Measurements from ENCODE around the gene KIF2A. TPM values are rescaled to one million over a fixed set of nuclear protein-coding genes. Genes with fewer than 3 reads are reported as not detected.

Gene KIF2A
- total and polyA plus RNA-seq, 2 donors (not counting 3 experiments of a cell fraction or from before 2014, with no cell fraction given) = 17.1 to 65.1 TPM

DNA sequence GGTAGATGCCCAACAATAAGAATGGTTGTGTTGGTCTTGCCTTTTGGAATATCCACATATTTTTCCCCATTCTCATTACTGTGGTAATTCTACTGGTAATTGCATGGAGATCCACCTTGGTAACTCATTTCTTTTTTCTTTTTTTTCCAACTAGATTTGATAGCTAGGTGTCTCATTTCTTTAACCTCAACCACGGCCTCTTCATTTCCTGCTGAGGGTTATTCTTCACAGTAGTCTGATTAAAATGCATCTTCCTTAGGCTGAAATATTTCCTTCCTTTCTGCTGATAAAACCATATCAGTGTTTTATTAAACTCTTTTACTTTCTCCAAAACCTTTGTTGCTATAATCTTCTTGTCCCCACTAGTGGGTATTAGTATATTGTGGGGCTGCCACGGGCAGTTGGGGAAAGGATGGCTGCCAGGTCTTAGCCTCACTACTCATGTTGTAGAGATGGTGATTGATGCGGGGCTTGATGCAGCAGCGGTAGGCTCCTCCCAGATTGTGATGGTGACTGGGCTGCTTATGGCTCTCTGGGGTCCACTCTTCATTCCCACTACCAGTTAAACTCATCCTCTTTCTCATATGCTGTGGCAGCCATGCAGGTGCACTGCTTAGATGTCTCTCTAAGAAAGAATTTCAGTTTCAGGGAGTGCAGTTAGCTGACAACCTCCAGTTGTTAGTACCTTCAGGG is 35.9 kb downstream of the KIF2A start:
- H3K4me1 ChIP-seq (ENCODE audit: control insufficient read depth, extremely low read depth, insufficient read depth, low read length) = peaks cover 9% of the 10 kb centered on the region
- H3K36me3 ChIP-seq (ENCODE audit: control insufficient read depth in 2 of 2, extremely low read depth in 1 of 2, insufficient read depth in 2 of 2, low read length in 2 of 2) = no peaks in the 10 kb centered on the region
- H3K9ac ChIP-seq (replicated peaks; ENCODE audit: extremely low read depth, insufficient read depth, low read length) = no peak overlapping the region
- no peak overlapping the region for H3K4me2 ChIP-seq (ENCODE audit: insufficient read depth, low read length)
- no peaks in the 10 kb centered on the region for H3K9me3 ChIP-seq (replicated peaks; ENCODE audit: control insufficient read depth, insufficient read depth, low read length)
- TF ChIP-seq MYC (IDR thresholded peaks at IDR 0.05; ENCODE audit: low read depth, low read length) (no peak), JUN (IDR thresholded peaks at IDR 0.05; ENCODE audit: borderline replicate concordance, insufficient read depth, insufficient read length, low read depth) (no peak), FOS (IDR thresholded peaks at IDR 0.05; ENCODE audit: borderline replicate concordance, insufficient read depth, low read length) (no peak), EZH2 (IDR thresholded peaks at IDR 0.05; ENCODE audit: borderline replicate concordance, low read depth, low read length, severe bottlenecking) (no peak), MAX (IDR thresholded peaks at IDR 0.05; ENCODE audit: insufficient read depth, insufficient read length) (no peak), POLR2A (IDR thresholded peaks at IDR 0.05; ENCODE audit: low read depth, low read length) (no peak)
- CTCF ChIA-PET = no interaction called here
- peaks cover 51% of the 10 kb centered on the region for H3K79me2 ChIP-seq (ENCODE audit: control insufficient read depth, insufficient read depth, low read length)
- no peak overlapping the region for H3K27ac ChIP-seq (ENCODE audit: insufficient read depth, low read depth, low read length)
- FAIRE-seq (no peak), DNase-seq (ENCODE audit: low read depth, low spot score) (no peak)
- peaks cover 2% of the 10 kb centered on the region for H4K20me1 ChIP-seq (replicated peaks; ENCODE audit: control insufficient read depth, extremely low read depth, insufficient read depth, low read length)
- no TSS peak for BruUV-seq (replicated peaks)
- intact Hi-C loops (cut with micrococcal nuclease) (loop anchor here (5.0 kb wide), 1 partner anchor 35 kb away; the partner anchor contains the start of gene KIF2A), dilution Hi-C loops (cut with MboI; ENCODE audit: extremely low pct_ligation_motif_present, low sequenced_read_pairs) (no loop called here)
- no peaks in the 10 kb centered on the region for H3K9me1 ChIP-seq (replicated peaks; ENCODE audit: control insufficient read depth, extremely low read depth, insufficient read depth, low read length)
- no peak overlapping the region for H2AFZ ChIP-seq (ENCODE audit: low read depth, low read length)
- no peak overlapping the region for H3K4me3 ChIP-seq (replicated peaks in 1 of 3; ENCODE audit: insufficient read depth in 1 of 3, low read depth in 1 of 3, low read length in 3 of 3)
- no peaks in the 10 kb centered on the region for H3K27me3 ChIP-seq (ENCODE audit: control insufficient read depth in 2 of 2, insufficient read depth in 2 of 2, low read length in 2 of 2)
- POLR2A ChIA-PET = no interaction called here

DNA sequence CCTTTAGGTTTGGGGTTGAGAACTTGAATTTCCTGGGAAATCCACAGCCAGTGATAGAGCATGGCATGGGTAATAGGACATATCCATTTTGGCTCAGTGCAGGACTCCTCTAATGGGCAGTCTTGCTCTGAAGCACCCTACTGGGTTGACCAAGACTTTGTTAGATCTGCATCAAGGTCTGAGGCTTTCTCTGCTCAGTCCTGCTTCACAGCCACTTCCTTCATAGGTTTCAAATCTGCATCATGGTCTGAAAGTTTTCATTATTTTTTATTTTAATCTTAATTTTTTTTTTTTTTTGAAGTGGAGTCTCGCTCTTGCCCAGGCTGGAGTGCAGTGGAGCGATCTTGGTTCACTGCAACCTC is 36.5 kb downstream of the KIF2A start:
- Histone ChIP-seq H3K9me3 (replicated peaks; ENCODE audit: control insufficient read depth, insufficient read depth, low read length) (no peaks in the 10 kb centered on the region), H3K4me3 (replicated peaks in 1 of 3; ENCODE audit: insufficient read depth in 1 of 3, low read depth in 1 of 3, low read length in 3 of 3) (no peak overlapping the region), H3K9me1 (replicated peaks; ENCODE audit: control insufficient read depth, extremely low read depth, insufficient read depth, low read length) (no peaks in the 10 kb centered on the region), H2AFZ (ENCODE audit: low read depth, low read length) (no peak overlapping the region), H4K20me1 (replicated peaks; ENCODE audit: control insufficient read depth, extremely low read depth, insufficient read depth, low read length) (peaks cover 2% of the 10 kb centered on the region), H3K27ac (ENCODE audit: insufficient read depth, low read depth, low read length) (no peak overlapping the region), H3K36me3 (ENCODE audit: control insufficient read depth in 2 of 2, extremely low read depth in 1 of 2, insufficient read depth in 2 of 2, low read length in 2 of 2) (no peaks in the 10 kb centered on the region), H3K27me3 (ENCODE audit: control insufficient read depth in 2 of 2, insufficient read depth in 2 of 2, low read length in 2 of 2) (no peaks in the 10 kb centered on the region), H3K4me2 (ENCODE audit: insufficient read depth, low read length) (no peak overlapping the region), H3K79me2 (ENCODE audit: control insufficient read depth, insufficient read depth, low read length) (peaks cover 51% of the 10 kb centered on the region), H3K4me1 (ENCODE audit: control insufficient read depth, extremely low read depth, insufficient read depth, low read length) (peaks cover 8% of the 10 kb centered on the region), H3K9ac (replicated peaks; ENCODE audit: extremely low read depth, insufficient read depth, low read length) (no peak overlapping the region)
- POLR2A ChIA-PET = no interaction called here
- BruUV-seq (replicated peaks) = no TSS peak
- CTCF ChIA-PET = no interaction called here
- TF ChIP-seq MAX (IDR thresholded peaks at IDR 0.05; ENCODE audit: insufficient read depth, insufficient read length) (no peak), MYC (IDR thresholded peaks at IDR 0.05; ENCODE audit: low read depth, low read length) (no peak), GATA2 (IDR thresholded peaks at IDR 0.05; ENCODE audit: insufficient read depth, insufficient read length, low read depth, low read length) (no peak), FOS (IDR thresholded peaks at IDR 0.05; ENCODE audit: borderline replicate concordance, insufficient read depth, low read length) (no peak), EZH2 (IDR thresholded peaks at IDR 0.05; ENCODE audit: borderline replicate concordance, low read depth, low read length, severe bottlenecking) (no peak), POLR2A (IDR thresholded peaks at IDR 0.05; ENCODE audit: low read depth, low read length) (no peak), POLR2AphosphoS5 (IDR thresholded peaks at IDR 0.05; ENCODE audit: insufficient read depth, low read depth, low read length) (no peak), CTCF (IDR thresholded peaks at IDR 0.05; ENCODE audit: extremely low read depth in 1 of 2, insufficient read depth in 1 of 2, low read depth in 1 of 2, low read length in 2 of 2) (no peak), JUN (IDR thresholded peaks at IDR 0.05; ENCODE audit: borderline replicate concordance, insufficient read depth, insufficient read length, low read depth) (no peak)
- dilution Hi-C loops (cut with MboI; ENCODE audit: extremely low pct_ligation_motif_present, low sequenced_read_pairs) = no loop called here
- DNase-seq (ENCODE audit: low read depth, low spot score) (no peak), FAIRE-seq (no peak)
- intact Hi-C loops (cut with micrococcal nuclease) = loop anchor here (5.0 kb wide), 1 partner anchor 35 kb away; the partner anchor contains the start of gene KIF2A

All from endothelial cell of umbilical vein (primary cell).